Measurements from ENCODE around the gene CD52. TPM values are rescaled to one million over a fixed set of nuclear protein-coding genes. Genes with fewer than 3 reads are reported as not detected.

CD52 gene
- total RNA-seq, 1 experiment from 2014 or later: 2.8 TPM

DNA sequence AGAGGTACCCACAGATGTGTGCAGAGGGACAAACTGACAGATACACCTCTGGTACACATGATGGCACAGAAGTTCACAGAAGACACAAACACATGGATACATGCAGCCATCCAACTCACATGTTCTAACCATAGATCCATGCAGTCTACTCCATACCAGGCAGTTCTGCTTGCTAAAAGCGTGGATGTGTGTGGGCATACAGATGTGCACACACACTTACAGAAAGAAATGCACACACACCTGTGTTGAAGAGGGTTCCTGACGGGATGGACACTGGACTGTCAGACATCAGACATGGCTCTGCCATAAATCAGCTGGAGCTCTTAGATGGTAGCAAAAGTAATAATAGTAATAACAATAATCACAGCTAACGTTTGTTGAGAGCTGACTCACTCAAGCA lies 6.8 kb downstream of the CD52 start (continued):
- TF ChIP-seq MYBL2 (CRISPR knock-in tag; IDR thresholded peaks at IDR 0.05): no peak

DNA sequence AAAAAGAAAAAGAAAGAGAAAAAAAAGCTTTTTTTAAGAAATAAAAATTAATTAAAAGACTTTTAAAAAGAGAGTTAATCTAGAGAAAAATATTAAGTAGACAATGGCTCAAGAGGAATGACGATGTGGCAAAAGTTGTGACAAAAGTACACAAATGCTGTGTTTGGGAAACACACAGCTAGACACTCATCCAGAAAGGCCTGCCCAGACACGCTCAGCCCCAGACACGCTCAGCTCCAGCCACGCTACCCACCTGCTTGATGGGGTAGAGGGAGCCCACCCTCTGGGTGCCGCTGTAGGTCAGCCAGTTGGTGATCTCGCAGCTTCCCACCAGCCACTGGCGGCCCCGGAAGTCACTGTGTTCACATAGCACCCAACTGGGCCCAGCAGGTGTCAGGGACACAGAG lies 10.2 kb downstream of the CD52 start:
- TF ChIP-seq, protein P1, sequence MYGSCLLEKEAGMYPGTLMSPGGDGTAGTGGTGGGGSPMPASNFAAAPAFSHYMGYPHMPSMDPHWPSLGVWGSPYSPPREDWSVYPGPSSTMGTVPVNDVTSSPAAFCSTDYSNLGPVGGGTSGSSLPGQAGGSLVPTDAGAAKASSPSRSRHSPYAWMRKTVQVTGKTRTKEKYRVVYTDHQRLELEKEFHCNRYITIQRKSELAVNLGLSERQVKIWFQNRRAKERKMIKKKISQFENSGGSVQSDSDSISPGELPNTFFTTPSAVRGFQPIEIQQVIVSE (CRISPR knock-in tag; IDR thresholded peaks at IDR 0.05; ENCODE audit: borderline replicate concordance): no peak
- TF ChIP-seq ZNF219 (CRISPR knock-in tag; IDR thresholded peaks at IDR 0.05; ENCODE audit: borderline replicate concordance): no peak
- TF ChIP-seq, protein P2, sequence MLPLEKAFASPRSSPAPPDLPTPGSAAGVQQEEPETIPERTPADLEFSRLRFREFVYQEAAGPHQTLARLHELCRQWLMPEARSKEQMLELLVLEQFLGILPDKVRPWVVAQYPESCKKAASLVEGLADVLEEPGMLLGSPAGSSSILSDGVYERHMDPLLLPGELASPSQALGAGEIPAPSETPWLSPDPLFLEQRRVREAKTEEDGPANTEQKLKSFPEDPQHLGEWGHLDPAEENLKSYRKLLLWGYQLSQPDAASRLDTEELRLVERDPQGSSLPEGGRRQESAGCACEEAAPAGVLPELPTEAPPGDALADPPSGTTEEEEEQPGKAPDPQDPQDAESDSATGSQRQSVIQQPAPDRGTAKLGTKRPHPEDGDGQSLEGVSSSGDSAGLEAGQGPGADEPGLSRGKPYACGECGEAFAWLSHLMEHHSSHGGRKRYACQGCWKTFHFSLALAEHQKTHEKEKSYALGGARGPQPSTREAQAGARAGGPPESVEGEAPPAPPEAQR (CRISPR knock-in tag; IDR thresholded peaks at IDR 0.05): no peak
- no peak for TF ChIP-seq TP53 (CRISPR knock-in tag; IDR thresholded peaks at IDR 0.05)
- no peak for TF ChIP-seq GABPB1 (CRISPR knock-in tag; IDR thresholded peaks at IDR 0.05)
- TF ChIP-seq ZNF138 (CRISPR knock-in tag; conservative IDR thresholded peaks at IDR 0.05): no peak
- no peak for TF ChIP-seq JAZF1 (CRISPR knock-in tag; IDR thresholded peaks at IDR 0.05)
- H3K27me3 Mint-ChIP-seq (ENCODE audit: low read depth): no peaks in the 10 kb centered on the region
- ATAC-seq: no peak
- H3K36me3 Mint-ChIP-seq: peaks cover 29% of the 10 kb centered on the region
- POLR2A ChIA-PET: no interaction called here
- no peak overlapping the region for H3K4me3 Mint-ChIP-seq
- no peaks in the 10 kb centered on the region for H3K9me3 Mint-ChIP-seq
- CTCF ChIA-PET: interaction anchor here (0.6 to 2.0 kb wide), 6 partner anchors 16 to 183 kb away, joined by 3 to 6 read pairs (median 4); no protein-coding TSS in a partner anchor
- no peak for DNase-seq (ENCODE audit: low spot score)
- H3K4me1 Mint-ChIP-seq: no peaks in the 10 kb centered on the region
- peak overlapping the region; percentile 72; the same call in 1 of the 2 replicates for H3K27ac Mint-ChIP-seq

DNA sequence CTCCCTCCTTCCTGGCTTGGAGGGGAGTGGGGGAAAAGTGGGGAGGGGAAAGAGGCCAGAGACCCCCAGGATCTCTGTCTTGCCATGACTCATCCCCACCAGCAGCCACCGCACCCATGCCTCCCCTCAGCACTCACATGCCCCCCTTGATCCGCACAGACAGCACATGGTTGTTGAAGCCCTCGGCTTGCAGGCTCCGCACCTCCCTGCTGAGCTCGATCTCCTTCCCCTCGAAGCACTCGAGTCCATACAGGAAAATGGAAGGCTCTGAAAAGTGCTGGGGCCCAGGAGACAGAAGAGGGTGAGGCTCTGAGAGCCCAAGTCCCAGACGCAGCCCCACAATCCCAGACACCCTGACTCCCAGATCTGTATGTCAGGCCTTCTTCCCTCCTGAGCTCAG lies 10.8 kb downstream of the CD52 start:
- Mint-ChIP-seq H3K27me3 (ENCODE audit: low read depth) (no peaks in the 10 kb centered on the region), H3K9me3 (no peaks in the 10 kb centered on the region), H3K27ac (peak overlapping the region; percentile 49; the same call in 1 of the 2 replicates), H3K4me1 (no peaks in the 10 kb centered on the region), H3K4me3 (no peak overlapping the region), H3K36me3 (peaks cover 28% of the 10 kb centered on the region)
- TF ChIP-seq TP53 (CRISPR knock-in tag; IDR thresholded peaks at IDR 0.05) (no peak), ELF4 (CRISPR knock-in tag; IDR thresholded peaks at IDR 0.05; ENCODE audit: low read depth) (no peak), ZNF263 (CRISPR knock-in tag; IDR thresholded peaks at IDR 0.05; ENCODE audit: low read depth) (no peak), GTF2I (CRISPR knock-in tag; conservative IDR thresholded peaks at IDR 0.05) (no peak), NR2C2 (CRISPR knock-in tag; IDR thresholded peaks at IDR 0.05) (no peak)
- TF ChIP-seq, protein P3, sequence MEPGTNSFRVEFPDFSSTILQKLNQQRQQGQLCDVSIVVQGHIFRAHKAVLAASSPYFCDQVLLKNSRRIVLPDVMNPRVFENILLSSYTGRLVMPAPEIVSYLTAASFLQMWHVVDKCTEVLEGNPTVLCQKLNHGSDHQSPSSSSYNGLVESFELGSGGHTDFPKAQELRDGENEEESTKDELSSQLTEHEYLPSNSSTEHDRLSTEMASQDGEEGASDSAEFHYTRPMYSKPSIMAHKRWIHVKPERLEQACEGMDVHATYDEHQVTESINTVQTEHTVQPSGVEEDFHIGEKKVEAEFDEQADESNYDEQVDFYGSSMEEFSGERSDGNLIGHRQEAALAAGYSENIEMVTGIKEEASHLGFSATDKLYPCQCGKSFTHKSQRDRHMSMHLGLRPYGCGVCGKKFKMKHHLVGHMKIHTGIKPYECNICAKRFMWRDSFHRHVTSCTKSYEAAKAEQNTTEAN (CRISPR knock-in tag; IDR thresholded peaks at IDR 0.05): no peak
- TF ChIP-seq, protein P4, sequence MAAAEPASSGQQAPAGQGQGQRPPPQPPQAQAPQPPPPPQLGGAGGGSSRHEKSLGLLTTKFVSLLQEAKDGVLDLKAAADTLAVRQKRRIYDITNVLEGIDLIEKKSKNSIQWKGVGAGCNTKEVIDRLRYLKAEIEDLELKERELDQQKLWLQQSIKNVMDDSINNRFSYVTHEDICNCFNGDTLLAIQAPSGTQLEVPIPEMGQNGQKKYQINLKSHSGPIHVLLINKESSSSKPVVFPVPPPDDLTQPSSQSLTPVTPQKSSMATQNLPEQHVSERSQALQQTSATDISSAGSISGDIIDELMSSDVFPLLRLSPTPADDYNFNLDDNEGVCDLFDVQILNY (CRISPR knock-in tag; IDR thresholded peaks at IDR 0.05): no peak
- TF ChIP-seq, protein P5, sequence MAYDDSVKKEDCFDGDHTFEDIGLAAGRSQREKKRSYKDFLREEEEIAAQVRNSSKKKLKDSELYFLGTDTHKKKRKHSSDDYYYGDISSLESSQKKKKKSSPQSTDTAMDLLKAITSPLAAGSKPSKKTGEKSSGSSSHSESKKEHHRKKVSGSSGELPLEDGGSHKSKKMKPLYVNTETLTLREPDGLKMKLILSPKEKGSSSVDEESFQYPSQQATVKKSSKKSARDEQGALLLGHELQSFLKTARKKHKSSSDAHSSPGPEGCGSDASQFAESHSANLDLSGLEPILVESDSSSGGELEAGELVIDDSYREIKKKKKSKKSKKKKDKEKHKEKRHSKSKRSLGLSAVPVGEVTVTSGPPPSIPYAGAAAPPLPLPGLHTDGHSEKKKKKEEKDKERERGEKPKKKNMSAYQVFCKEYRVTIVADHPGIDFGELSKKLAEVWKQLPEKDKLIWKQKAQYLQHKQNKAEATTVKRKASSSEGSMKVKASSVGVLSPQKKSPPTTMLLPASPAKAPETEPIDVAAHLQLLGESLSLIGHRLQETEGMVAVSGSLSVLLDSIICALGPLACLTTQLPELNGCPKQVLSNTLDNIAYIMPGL (CRISPR knock-in tag; IDR thresholded peaks at IDR 0.05): no peak
- ChIA-PET CTCF (interaction anchor here (0.7 to 2.3 kb wide), 6 partner anchors 17 to 537 kb away, joined by 3 to 11 read pairs (median 4); no protein-coding TSS in a partner anchor), POLR2A (no interaction called here)
- ATAC-seq: no peak
- DNase-seq (ENCODE audit: low spot score): no peak

Measured in WTC11 (cell line).